Measurements from ENCODE around the gene KDM5B.

KDM5B gene

DNA sequence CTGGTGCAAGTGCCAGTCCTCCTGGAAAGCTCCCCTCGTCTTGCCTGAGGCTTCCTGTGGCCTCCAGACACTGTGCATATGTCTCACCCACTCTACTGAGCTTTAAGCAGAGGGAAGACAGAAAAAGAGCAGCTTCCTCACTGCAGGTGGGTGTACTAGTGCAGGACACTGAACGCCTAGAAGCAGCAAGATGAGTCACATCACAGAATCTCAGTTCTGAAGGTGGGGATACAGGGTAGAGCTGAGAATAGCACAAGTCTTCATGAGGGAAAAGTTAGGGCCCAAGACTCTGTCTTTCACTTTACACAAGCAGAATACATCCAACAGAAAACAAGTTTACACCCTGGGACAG is 39.9 kb upstream of the KDM5B start:
- H3K9me3 ChIP-seq (replicated peaks; ENCODE audit: insufficient read depth, low read length) = no peaks in the 10 kb centered on the region
- H3K4me3 ChIP-seq (ENCODE audit: low read length) = no peak overlapping the region
- H4K20me1 ChIP-seq (ENCODE audit: insufficient read depth, low read length) = no peaks in the 10 kb centered on the region
- H3K79me2 ChIP-seq (ENCODE audit: low read length) = no peaks in the 10 kb centered on the region
- H3K9me2 ChIP-seq (replicated peaks; ENCODE audit: insufficient read depth, low read length) = no peaks in the 10 kb centered on the region
- H3K36me3 ChIP-seq (replicated peaks; ENCODE audit: insufficient read depth, low read length) = no peaks in the 10 kb centered on the region
- H3K9ac ChIP-seq (ENCODE audit: low read length) = no peak overlapping the region
- H3K27ac ChIP-seq (ENCODE audit: low read length) = no peak overlapping the region
- H3K4me2 ChIP-seq (ENCODE audit: low read depth, low read length) = no peak overlapping the region
- H3K4me1 ChIP-seq (ENCODE audit: low read length) = no peaks in the 10 kb centered on the region
- H2AFZ ChIP-seq (ENCODE audit: low read length) = no peak overlapping the region
- H3F3A ChIP-seq (ENCODE audit: insufficient read depth, low read length) = no peaks in the 10 kb centered on the region
- no peaks in the 10 kb centered on the region for H3K27me3 ChIP-seq (replicated peaks; ENCODE audit: insufficient read depth, low read length)
- no peak for TF ChIP-seq EZH2phosphoT487 (IDR thresholded peaks at IDR 0.05; ENCODE audit: low read length)
- TF ChIP-seq EZH2 (optimal IDR thresholded peaks at IDR 0.05; ENCODE audit: low read depth, low read length) = no peak
- TF ChIP-seq, protein P1, sequence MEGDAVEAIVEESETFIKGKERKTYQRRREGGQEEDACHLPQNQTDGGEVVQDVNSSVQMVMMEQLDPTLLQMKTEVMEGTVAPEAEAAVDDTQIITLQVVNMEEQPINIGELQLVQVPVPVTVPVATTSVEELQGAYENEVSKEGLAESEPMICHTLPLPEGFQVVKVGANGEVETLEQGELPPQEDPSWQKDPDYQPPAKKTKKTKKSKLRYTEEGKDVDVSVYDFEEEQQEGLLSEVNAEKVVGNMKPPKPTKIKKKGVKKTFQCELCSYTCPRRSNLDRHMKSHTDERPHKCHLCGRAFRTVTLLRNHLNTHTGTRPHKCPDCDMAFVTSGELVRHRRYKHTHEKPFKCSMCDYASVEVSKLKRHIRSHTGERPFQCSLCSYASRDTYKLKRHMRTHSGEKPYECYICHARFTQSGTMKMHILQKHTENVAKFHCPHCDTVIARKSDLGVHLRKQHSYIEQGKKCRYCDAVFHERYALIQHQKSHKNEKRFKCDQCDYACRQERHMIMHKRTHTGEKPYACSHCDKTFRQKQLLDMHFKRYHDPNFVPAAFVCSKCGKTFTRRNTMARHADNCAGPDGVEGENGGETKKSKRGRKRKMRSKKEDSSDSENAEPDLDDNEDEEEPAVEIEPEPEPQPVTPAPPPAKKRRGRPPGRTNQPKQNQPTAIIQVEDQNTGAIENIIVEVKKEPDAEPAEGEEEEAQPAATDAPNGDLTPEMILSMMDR (IDR thresholded peaks at IDR 0.05; ENCODE audit: low read length) = no peak
- no peak for DNase-seq

DNA sequence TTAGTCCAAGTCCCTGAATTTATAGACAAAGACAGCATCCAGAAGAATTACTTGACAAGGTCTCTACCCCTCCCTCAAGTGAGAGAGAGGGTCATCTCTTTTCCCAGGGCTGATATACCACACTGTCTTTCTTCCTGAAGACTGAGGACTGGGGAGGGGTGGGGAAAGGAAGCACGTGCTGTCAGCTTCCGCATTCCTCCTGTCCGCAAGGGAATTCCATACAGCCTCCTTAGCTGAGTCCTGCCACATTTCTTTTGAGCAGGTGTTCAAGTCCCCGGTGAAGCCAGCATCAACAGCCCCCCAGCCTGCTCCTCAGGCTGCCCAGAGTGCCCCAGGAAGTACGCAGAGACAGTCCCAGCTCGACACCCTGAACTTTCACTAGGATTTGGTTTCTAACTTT is 36.7 kb upstream of the KDM5B start:
- Histone ChIP-seq H3K9me3 (replicated peaks; ENCODE audit: insufficient read depth, low read length) (no peaks in the 10 kb centered on the region), H3K9ac (ENCODE audit: low read length) (no peak overlapping the region), H3K9me2 (replicated peaks; ENCODE audit: insufficient read depth, low read length) (no peaks in the 10 kb centered on the region), H3K4me3 (ENCODE audit: low read length) (no peak overlapping the region), H3K27me3 (replicated peaks; ENCODE audit: insufficient read depth, low read length) (no peaks in the 10 kb centered on the region), H3K79me2 (ENCODE audit: low read length) (no peaks in the 10 kb centered on the region), H3K36me3 (replicated peaks; ENCODE audit: insufficient read depth, low read length) (no peaks in the 10 kb centered on the region), H3K27ac (ENCODE audit: low read length) (no peak overlapping the region), H2AFZ (ENCODE audit: low read length) (no peak overlapping the region), H4K20me1 (ENCODE audit: insufficient read depth, low read length) (no peaks in the 10 kb centered on the region), H3K4me1 (ENCODE audit: low read length) (no peaks in the 10 kb centered on the region), H3K4me2 (ENCODE audit: low read depth, low read length) (no peak overlapping the region), H3F3A (ENCODE audit: insufficient read depth, low read length) (no peaks in the 10 kb centered on the region)
- TF ChIP-seq EZH2 (optimal IDR thresholded peaks at IDR 0.05; ENCODE audit: low read depth, low read length) = no peak
- TF ChIP-seq, protein P1 (IDR thresholded peaks at IDR 0.05; ENCODE audit: low read length) = no peak
- no peak for TF ChIP-seq EZH2phosphoT487 (IDR thresholded peaks at IDR 0.05; ENCODE audit: low read length)
- no peak for DNase-seq

DNA sequence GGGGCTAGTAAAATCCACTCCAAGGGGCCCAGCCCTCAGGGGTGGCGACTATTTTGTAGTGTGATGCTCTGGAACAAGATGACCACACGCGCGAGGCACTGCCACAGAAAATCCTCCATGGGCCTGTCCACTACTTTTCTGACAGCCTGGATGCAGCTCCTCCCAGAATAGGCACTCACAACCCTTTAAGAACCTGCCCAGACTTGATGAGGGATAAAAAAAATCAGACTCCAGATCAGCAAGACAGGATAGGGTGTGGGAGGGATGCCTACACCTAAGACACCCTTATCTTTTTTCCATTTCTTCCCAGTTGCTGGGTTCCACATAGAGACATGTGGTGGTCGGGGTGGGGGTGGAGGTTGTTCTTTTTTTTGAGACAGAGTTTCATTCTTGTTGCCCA is 36.0 kb upstream of the KDM5B start:
- Histone ChIP-seq H4K20me1 (ENCODE audit: insufficient read depth, low read length) (no peaks in the 10 kb centered on the region), H3F3A (ENCODE audit: insufficient read depth, low read length) (no peaks in the 10 kb centered on the region), H3K36me3 (replicated peaks; ENCODE audit: insufficient read depth, low read length) (no peaks in the 10 kb centered on the region), H3K9me2 (replicated peaks; ENCODE audit: insufficient read depth, low read length) (no peaks in the 10 kb centered on the region), H3K9me3 (replicated peaks; ENCODE audit: insufficient read depth, low read length) (no peaks in the 10 kb centered on the region), H3K4me2 (ENCODE audit: low read depth, low read length) (no peak overlapping the region), H3K4me1 (ENCODE audit: low read length) (no peaks in the 10 kb centered on the region), H2AFZ (ENCODE audit: low read length) (no peak overlapping the region), H3K27me3 (replicated peaks; ENCODE audit: insufficient read depth, low read length) (no peaks in the 10 kb centered on the region), H3K4me3 (ENCODE audit: low read length) (no peak overlapping the region), H3K27ac (ENCODE audit: low read length) (no peak overlapping the region), H3K9ac (ENCODE audit: low read length) (no peak overlapping the region), H3K79me2 (ENCODE audit: low read length) (no peaks in the 10 kb centered on the region)
- no peak for DNase-seq
- TF ChIP-seq, protein P1 (IDR thresholded peaks at IDR 0.05; ENCODE audit: low read length) = no peak
- no peak for TF ChIP-seq EZH2 (optimal IDR thresholded peaks at IDR 0.05; ENCODE audit: low read depth, low read length)
- TF ChIP-seq EZH2phosphoT487 (IDR thresholded peaks at IDR 0.05; ENCODE audit: low read length) = no peak
